ENCODE measurements around the gene DCAF11. TPM values are rescaled to one million over a fixed set of nuclear protein-coding genes. Genes with fewer than 3 reads are reported as not detected.

DCAF11 gene
- total and polyA plus RNA-seq, 2 of the 13 experiments (the other 11 are each of a cell fraction or from before 2014, with no cell fraction given): 150 to 257 TPM

DNA sequence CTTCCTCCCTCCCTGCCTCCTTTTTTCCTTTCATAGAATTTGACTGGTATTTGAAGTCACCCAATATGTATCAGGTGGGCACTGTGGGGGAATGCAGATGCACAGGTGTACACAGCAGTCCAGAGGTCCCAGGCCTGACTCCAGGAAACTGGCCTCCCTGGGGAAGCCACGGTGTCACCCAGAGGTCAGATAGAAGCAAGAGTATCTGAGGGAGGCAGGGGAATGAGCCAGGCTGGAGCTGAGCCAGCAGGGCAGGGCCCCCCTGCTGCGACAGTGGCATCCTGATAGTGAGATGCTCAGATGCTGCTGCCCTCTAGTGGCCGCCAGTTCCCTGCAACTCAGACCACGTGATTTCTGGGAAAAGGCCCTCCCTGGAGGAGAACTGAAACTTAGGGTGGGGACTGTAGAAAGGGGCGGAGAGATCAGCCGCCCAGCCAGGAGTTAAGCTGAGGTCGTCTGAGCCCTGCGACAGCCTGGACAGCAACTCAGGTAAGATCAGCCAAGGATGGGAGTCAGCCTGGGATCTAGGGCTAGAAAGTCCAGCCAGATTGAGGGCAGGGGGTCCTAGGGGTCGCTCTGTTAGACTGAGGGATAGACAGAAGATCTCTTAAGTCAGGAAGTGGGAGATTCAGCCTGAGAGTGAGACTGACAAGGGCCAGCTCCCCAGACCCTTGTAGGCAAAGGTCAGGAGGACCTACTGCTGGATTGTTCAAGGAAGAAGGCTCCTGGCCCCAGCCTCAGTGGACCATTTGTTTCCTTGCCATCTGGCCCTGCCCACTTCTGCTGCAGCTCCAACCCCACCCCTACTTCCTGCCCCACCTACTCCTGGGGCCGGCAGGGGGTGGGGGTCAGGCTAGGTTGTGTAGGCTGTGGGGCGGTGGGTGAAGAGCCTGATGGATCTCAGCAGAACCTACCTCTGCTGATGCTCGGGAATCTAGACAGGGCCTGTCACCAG is 46.5 kb downstream of the DCAF11 start, which contains the start of gene IRF9 (continued):
- TF ChIP-seq BATF2 (CRISPR knock-in tag; IDR thresholded peaks at IDR 0.05) (0 out of 2 replicates have a peak, but pooled peaks have one; percentile 49), ATAD3A (CRISPR knock-in tag; IDR thresholded peaks at IDR 0.05) (peak; percentile 70; the same call in 1 of the 2 replicates), ZNF703 (CRISPR knock-in tag; IDR thresholded peaks at IDR 0.05; ENCODE audit: borderline replicate concordance) (no peak), ZHX1 (CRISPR knock-in tag; IDR thresholded peaks at IDR 0.05; ENCODE audit: low read depth) (peak; percentile 96), PRMT3 (CRISPR knock-in tag; IDR thresholded peaks at IDR 0.05; ENCODE audit: borderline replicate concordance, low read depth) (peak; percentile 90; the same call in 1 of the 2 replicates), BHLHE40 (IDR thresholded peaks at IDR 0.05; ENCODE audit: low read length) (peak; percentile 79)
- TF ChIP-seq, protein P1, sequence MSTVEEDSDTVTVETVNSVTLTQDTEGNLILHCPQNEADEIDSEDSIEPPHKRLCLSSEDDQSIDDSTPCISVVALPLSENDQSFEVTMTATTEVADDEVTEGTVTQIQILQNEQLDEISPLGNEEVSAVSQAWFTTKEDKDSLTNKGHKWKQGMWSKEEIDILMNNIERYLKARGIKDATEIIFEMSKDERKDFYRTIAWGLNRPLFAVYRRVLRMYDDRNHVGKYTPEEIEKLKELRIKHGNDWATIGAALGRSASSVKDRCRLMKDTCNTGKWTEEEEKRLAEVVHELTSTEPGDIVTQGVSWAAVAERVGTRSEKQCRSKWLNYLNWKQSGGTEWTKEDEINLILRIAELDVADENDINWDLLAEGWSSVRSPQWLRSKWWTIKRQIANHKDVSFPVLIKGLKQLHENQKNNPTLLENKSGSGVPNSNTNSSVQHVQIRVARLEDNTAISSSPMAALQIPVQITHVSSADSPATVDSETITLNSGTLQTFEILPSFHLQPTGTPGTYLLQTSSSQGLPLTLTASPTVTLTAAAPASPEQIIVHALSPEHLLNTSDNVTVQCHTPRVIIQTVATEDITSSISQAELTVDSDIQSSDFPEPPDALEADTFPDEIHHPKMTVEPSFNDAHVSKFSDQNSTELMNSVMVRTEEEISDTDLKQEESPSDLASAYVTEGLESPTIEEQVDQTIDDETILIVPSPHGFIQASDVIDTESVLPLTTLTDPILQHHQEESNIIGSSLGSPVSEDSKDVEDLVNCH (CRISPR knock-in tag; IDR thresholded peaks at IDR 0.05): no peak
- TF ChIP-seq, protein P2, sequence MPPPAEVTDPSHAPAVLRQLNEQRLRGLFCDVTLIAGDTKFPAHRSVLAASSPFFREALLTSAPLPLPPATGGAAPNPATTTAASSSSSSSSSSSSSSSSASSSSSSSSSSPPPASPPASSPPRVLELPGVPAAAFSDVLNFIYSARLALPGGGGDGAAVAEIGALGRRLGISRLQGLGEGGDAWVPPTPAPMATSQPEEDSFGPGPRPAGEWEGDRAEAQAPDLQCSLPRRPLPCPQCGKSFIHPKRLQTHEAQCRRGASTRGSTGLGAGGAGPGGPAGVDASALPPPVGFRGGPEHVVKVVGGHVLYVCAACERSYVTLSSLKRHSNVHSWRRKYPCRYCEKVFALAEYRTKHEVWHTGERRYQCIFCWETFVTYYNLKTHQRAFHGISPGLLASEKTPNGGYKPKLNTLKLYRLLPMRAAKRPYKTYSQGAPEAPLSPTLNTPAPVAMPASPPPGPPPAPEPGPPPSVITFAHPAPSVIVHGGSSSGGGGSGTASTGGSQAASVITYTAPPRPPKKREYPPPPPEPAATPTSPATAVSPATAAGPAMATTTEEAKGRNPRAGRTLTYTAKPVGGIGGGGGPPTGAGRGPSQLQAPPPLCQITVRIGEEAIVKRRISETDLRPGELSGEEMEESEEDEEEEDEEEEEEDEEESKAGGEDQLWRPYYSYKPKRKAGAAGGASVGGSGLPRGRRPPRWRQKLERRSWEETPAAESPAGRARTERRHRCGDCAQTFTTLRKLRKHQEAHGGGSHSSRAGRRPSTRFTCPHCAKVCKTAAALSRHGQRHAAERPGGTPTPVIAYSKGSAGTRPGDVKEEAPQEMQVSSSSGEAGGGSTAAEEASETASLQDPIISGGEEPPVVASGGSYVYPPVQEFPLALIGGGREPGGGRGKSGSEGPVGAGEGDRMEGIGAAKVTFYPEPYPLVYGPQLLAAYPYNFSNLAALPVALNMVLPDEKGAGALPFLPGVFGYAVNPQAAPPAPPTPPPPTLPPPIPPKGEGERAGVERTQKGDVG (CRISPR knock-in tag; IDR thresholded peaks at IDR 0.05; ENCODE audit: borderline replicate concordance): peak; percentile 98; the same call in 1 of the 2 replicates
